ENCODE data around the gene PTK6.
"Not testable (repeated sequence)": the region's sequence is repeated elsewhere in the genome, so short reads cannot be mapped to it uniquely, and the experiment has no call there.

Gene PTK6

DNA sequence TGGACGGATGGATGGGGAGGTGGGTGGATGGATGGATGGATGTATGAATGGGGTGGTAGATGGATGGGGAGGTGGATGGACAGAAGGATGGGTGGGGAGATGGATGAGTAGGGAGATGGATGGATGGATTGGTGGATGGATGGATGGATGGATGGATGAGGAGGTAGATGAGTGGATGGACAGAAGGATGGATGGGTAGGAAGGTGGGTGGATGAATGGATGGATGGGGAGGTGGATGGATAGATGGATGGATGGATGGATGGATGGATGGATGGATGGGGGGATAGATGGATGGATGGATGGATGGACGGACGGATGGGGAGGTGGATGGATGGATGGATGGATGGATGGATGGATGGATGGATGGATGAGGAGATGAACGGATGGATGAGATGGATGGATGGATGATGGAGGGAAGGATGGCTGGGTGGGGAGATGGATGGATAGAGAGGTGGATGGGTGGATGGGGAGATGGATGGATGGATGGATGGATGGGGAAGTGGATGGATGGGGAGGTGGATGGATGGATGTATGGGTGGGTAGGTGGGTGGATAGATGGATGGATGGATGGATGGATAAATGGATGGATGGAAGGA is 45.4 kb downstream of the PTK6 start:
- DNase-seq, result no peak

DNA sequence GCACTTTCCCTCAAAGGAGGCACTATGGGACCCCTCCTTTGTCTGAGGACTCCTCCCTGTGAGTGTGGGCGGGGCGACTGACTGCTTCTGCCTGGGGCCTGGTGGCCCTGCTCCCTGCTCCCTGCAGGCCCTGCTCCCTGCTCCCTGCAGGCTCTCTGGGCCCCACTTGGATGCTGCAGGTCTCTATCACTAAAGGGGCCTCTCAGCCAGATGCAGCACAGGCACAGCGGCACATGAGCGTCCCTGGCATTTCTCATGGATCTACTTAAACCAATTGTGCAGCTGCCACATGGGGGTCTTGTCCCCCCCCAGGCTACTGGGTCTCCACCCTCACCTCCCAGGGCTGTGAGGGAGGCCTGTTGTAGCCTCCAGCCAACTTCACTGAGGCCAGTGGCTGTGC is 46.1 kb downstream of the PTK6 start:
- DNase-seq, result no peak

DNA sequence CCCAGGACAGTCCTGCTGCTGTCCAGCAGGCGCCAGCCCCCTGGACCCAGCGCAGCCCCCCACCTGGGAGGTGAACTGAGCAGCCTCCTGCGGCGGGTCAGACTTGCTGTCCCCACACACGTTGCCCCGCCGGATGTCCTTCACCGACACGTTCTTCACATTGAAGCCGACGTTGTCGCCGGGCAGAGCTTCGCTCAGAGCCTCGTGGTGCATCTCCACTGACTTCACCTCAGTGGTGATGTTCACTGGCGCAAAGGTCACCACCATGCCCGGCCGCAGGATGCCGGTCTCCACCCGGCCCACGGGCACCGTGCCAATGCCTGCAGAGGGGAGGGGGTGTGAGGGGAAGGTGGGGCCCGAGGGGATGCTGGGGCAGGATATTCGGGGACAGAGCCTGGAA is 46.8 kb downstream of the PTK6 start:
- DNase-seq, result no peak

DNA sequence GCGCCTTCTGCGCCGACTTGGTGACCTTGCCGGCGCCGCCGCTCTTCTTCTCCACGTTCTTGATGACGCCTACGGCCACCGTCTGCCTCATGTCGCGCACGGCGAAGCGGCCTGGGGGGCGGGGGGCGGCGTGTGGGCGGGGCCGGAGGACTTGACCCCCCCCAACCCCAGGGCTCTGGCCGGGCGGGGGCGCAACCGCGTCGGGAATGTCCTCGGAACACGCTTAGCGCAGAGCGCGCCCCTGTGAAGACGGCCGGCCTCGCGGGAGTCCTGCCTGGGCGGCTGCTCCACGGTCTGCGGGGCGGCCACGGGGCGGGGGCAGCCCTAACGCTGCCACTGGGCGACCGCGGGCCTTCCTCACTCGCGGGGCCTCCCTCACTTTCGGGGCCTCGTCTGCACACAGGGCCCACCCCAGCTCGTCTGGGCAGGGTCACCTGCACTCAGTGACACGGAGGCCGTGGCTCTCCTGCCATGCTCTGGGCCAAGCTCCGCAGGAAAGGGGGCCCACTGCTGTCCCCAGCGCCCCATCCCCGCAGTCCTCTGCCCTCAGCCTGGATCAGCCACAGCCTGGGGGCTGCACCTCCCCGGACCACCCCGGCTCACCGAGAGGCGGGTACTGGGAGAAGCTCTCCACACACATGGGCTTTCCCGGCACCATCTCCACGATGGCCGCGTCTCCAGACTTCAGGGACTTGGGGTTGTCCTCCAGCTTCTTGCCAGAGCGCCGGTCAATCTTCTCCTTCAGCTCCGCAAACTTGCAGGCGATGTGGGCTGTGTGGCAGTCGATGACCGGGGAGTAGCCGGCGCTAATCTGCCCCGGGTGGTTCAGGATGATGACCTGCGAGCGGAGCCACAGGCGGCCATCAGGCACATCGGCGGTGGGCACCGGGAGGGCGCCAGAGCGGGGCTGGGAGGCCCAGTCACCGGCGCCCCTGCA is 48.6 kb downstream of the PTK6 start:
- no peak for DNase-seq

DNA sequence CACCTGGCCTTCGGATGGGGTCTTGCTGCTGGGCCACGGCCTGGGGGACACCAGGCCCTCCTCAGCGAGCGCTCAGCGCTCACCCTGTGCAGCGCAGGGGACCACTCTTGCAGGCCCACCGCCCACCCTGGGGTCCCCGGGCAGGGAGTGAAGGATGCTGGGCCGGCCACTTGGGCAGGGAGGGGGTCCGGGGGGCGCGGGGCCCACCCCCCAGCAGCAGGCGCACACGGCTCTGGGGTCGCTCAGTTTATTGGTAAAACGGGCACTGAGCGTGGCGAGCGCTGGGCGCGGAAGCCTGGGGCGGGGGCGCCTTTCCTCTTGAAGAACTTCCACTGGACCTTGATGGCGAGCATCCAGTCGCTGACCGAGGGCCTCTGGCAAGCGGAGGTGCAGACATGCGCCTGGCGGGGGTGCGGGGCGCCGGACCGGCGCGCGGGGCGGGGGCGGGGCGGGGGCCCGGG is 49.4 kb downstream of the PTK6 start:
- DNase-seq, result no peak

DNA sequence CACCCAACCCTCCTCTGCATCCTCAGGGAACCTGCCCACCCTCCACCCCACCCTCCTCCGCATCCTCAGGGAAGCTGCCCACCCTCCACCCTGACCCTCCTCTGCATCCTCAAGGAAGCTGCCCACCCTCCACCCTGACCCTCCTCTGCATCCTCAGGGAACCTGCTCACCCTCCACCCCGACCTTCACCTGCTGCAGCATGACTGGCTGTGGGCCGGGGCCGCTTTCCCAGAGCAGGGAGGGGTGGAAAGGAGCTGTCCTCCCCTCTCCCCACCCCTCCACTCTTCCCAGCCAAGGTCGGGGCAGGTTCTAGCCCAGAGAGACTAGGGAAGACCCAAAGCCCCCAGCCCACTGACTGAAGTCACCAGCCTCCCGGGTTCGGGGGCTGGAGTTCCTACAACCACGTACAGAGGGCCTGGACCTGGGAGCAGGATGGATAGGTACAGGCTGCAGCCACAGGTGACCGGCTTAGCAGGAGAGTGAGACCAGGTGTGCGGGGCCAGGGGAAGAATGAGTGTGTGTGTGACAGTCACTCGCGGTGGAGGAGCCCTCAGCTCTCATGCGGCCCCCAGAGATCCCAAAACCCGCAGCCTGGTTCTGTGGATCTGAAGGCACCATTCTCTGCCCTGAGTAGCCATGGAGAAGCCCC is 49.9 kb downstream of the PTK6 start:
- no peak for DNase-seq

DNA sequence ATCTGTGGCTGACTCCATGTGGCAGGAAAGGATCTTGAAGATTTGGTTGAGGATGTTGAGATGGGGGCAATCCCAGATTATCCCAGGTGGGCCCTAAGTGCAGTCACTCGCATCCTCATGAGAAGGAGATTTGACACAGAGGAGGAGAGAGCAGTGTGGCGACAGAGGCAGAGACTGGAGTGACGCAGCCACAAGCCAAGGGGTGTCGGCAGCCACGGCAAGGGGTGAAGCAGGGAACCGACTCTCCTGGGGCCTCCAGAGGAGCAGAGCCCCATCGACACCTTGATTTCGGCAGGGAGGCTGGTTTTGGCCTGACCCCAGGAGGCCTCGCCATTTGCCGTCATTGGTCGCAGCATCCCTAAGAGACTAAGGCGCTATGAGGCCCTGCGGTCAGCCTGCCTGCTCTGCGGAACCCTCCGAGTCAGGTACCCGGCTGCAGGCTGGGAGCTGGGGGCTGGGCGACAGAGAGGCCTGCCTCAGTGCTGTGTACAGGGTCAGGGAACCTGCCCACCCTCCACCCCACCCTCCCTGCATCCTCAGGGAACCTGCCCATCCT is 50.8 kb downstream of the PTK6 start:
- DNase-seq, result no peak

DNA sequence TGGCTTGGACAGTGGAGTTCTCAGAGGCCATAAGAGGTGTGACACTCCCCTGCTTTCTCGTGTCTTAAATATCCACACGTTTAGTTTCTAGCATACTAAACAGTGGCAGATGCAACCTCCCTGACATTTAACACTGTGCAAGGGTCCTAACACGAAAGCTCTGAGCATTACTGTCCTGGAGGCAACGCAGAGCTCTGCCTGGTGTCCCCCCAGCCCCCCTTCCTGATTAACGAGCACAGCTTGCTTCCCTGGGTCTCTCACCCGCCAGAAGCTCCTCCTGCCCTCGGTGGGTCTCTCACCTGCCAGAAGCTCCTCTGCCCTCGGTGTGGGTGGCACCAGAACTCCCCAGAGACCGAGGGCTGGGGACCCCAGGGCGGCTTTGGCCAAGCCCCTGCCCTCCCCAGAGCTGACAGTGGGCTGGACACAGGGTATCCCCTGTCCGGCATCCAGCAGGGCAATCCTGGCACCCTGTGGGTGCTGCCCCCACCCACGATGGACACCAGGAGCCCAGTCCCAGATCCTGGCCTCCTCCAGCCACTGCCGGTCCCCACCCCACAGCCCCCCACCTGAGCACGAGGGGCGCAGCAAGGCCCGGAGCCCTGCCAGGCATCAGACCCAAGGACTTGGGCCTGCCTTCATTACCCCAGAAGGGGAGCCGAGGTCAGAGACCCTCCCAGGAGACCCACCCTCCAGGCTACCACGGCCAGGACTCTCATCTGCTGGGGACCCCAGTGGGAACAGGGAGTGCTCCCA is 52.3 kb downstream of the PTK6 start:
- DNase-seq, result no peak

DNA sequence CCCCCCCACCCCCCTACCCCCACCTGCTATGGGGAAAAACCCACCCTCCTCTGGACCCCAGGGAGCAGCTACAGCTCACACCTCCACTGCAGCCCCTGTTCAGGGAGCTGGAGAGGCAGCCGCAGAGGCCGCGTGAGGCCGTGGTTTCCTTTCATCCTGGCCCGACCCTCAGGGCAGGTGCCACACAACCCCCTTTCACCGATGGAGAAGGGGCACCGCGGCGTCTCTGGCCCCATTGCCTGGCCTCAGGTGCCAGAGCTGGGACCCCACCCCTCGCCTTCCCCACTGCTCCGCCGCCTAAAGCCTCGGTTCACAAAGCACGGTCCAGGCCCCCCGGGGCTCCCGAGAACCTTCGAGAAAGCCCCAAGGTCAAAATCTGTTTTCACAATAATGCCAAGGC is 52.9 kb downstream of the PTK6 start:
- no peak for DNase-seq

DNA sequence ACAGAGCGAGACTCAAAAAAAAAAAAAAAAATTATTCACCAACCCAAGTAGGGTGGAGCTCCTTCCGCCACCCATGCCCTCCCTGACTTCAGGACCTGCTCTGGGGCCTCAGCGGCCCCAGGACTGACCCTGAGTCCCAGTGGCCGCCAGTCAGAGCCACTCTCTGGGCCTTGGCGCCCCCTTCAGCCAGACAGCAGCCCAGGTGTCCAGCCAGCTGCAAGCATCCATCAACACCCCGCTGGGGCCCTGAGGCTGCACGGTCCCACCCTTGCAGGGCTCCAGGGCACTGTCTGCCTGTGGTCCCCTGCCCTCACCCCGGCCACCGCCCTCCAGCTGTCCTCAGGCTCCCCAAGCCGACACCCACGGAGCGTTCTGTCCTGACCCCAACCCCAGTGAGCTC is 53.3 kb downstream of the PTK6 start:
- DNase-seq, result no peak

DNA sequence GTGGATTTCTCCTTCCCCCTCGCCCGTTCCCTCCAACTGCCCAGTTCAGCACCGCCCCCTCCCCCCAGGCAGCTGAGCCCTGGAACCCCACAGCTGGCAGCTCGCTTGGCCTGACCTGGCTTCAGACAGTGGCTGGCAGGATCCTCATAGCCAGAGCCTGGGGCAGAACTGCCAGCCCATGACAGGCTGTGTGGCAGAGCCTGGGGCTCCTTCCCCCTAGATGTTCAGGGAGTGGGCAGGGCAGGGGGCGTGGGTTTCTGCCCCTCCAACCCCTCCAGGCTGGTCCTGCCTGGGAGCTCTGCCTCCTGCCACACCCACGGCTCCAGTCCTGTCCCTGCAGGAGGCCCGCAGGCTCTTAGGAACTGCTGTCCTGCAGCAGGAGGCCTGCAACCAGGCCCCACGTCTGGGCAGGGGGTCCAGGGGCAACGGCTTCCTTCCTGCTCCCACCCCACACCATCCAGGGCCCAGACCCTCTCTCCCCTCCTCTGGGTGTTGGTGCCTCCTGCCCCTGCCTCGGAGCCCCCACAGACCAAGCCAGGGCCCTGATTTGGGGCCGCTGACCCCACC is 55.1 kb downstream of the PTK6 start:
- DNase-seq, result no peak

DNA sequence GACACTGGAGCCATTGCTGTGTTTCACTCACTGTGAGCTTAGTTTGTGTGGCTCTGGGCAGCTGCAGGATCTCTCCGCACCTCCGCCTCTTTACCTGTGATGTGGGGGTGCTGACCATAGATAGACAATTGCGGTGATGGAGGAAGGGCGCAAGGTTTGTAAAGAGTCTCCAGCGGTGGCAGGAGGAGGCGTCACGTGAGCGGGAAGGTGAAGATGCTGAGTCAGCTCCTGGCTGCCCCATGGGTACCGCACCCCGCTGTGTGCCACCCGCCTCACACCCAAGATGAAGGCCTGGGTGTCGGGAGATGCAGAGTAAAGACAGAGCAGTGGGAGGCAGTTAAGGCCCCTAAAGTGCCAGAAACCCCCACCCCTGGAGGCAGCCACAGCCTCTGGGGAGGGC is 55.7 kb downstream of the PTK6 start:
- DNase-seq, result no peak

DNA sequence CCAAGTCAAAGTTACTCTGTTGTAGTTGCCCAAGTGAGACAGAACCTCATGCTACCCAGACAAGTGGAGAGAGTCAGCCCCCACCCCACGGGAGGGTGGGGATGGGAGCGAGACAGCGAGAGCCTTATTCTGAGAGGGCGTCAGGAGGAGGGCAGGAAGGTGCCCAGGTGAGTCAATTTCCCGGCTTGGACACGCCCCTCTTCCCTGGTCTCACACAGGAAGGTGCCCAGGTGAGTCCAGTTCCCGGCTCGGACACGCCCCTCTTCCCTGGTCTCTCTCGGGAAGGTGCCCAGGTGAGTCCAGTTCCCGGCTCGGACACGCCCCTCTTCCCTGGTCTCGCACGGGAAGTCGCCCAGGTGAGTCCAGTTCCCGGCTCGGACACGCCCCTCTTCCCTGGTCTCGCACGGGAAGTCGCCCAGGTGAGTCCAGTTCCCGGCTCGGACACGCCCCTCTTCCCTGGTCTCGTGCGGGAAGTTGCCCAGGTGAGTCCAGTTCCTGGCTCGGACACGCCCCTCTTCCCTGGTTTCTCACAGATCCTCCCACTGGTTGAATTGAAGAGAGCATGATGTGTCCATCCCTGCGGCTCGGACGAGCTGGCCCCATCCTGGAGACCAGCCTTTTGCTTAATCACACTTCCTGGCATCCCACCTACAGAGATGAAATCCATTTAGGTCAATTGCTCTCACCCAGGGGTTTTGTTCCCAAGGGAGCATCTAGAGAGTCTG is 57.3 kb downstream of the PTK6 start:
- DNase-seq, result not testable (repeated sequence)

DNA sequence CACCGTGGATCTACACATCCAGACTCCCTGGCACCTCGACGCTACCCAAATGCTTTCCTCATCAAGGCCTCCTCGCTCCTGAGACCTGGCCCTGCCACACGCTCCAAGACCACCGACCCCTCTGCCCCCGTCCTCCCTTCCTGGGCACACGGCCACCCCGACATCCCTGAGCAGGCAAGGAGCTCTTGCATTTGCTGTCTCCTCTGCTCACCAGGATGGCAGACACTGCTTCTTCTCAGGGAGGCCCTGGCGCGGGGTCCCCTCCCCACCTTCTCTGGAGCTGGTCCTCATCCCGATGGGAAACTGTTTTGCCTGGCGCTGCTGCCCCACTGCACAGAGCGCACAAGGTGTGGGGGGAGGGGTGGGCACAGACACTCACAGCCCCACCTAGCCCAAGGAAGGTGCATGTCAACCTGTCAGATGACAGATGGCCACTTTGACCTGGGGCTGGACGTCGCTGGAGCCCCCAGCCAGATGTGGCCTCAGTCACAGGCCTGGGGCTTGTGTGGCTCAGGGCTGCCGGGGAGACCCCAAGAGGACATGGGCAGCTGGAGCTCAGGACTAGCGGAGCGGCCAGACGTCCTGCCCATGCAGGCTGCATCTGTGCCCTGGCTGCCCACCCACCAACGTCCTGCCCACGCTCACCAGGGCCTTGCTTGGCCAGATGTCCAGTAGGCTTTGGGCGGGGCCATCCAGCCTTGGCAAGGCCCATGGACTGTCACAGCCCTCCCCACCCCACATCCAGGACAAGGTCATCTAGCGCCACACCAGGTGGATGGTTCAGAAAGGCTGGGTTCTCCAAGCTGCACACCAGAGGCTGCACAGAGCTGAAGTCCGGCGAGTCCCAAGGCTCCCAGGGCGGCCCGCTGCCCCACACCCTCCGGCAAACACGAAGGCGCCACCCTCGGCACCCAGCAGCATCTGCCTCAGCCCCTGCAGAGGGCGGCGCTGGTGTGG is 58.6 kb downstream of the PTK6 start:
- no peak for DNase-seq
